ENCODE measurements around the gene CADM1.

The CADM1 gene

DNA sequence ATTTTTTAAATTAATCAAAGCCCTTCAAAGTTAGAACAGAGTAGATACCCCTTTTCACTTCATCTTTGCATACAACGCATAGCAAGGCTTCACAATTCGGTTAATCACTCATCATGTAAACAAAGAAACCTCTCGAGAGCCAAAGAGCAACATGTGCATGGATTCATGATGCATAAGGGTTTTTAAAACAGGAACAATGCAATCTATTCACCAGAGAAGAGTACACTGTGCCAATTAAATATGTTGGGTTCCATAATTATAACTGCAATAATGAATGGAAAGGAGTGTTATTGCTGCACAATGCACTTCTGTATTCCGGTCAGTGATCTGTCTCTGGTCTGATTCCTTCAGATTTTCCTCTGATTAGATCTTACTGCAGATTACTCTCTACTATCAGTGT lies 45.3 kb downstream of the CADM1 start:
- no peak overlapping the region for H3K9ac ChIP-seq (ENCODE audit: low read length)
- H3K36me3 ChIP-seq (ENCODE audit: control insufficient read depth, insufficient read depth, low read length, severe bottlenecking): no peaks in the 10 kb centered on the region
- no peak overlapping the region for H3K4me3 ChIP-seq (ENCODE audit: low read length)
- no peaks in the 10 kb centered on the region for H3K27me3 ChIP-seq (replicated peaks; ENCODE audit: control insufficient read depth, insufficient read depth, low read length)
- no peaks in the 10 kb centered on the region for H3K9me3 ChIP-seq (ENCODE audit: control insufficient read depth, low read length)
- H3K4me1 ChIP-seq (ENCODE audit: control insufficient read depth, insufficient read depth, low read length): no peaks in the 10 kb centered on the region
- no peak for DNase-seq (ENCODE audit: low read depth)

DNA sequence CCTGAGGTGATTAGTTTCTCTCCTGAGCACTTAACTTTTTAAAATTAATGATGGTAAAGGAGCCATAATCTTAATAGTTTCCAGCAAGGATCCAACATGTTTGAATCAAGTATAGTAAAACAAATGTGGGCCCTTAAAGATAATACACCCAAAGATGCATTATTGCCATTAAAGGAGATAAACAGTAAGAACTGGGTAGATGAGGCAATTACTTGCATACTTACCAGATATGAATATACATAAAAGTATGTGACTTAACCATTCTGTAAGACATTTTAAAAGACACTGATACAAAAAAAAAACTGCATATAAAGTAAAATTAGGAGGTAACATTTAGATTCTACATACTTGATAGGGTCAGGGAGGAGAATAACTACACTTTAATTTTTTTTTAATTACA lies 48.2 kb downstream of the CADM1 start:
- no peaks in the 10 kb centered on the region for H3K9me3 ChIP-seq (ENCODE audit: control insufficient read depth, low read length)
- H3K36me3 ChIP-seq (ENCODE audit: control insufficient read depth, insufficient read depth, low read length, severe bottlenecking): no peaks in the 10 kb centered on the region
- no peak for DNase-seq (ENCODE audit: low read depth)
- no peaks in the 10 kb centered on the region for H3K4me1 ChIP-seq (ENCODE audit: control insufficient read depth, insufficient read depth, low read length)
- H3K27me3 ChIP-seq (replicated peaks; ENCODE audit: control insufficient read depth, insufficient read depth, low read length): no peaks in the 10 kb centered on the region
- H3K4me3 ChIP-seq (ENCODE audit: low read length): no peak overlapping the region
- no peak overlapping the region for H3K9ac ChIP-seq (ENCODE audit: low read length)

DNA sequence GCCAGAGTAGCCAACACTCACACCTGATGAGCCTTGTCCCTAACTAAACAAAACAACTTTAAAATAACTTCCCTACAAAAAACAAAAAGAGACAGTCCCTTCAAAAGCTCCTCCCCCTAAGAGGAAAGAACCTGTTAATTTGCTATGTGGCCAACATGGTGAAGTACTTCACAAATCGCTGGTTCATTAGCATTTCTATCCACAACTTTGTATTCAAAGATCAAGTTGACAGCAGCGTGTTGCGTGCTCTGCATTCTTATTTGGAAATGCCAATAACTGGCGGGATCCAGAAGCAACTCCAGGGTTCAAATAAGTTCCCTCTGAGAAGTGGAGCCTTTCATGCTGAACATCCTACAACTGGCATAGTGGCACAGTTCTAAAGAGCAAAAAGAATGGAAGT lies 48.6 kb downstream of the CADM1 start:
- Histone ChIP-seq H3K36me3 (ENCODE audit: control insufficient read depth, insufficient read depth, low read length, severe bottlenecking) (no peaks in the 10 kb centered on the region), H3K9me3 (ENCODE audit: control insufficient read depth, low read length) (no peaks in the 10 kb centered on the region), H3K27me3 (replicated peaks; ENCODE audit: control insufficient read depth, insufficient read depth, low read length) (no peaks in the 10 kb centered on the region), H3K9ac (ENCODE audit: low read length) (no peak overlapping the region), H3K4me3 (ENCODE audit: low read length) (no peak overlapping the region), H3K4me1 (ENCODE audit: control insufficient read depth, insufficient read depth, low read length) (no peaks in the 10 kb centered on the region)
- DNase-seq (ENCODE audit: low read depth): no peak

DNA sequence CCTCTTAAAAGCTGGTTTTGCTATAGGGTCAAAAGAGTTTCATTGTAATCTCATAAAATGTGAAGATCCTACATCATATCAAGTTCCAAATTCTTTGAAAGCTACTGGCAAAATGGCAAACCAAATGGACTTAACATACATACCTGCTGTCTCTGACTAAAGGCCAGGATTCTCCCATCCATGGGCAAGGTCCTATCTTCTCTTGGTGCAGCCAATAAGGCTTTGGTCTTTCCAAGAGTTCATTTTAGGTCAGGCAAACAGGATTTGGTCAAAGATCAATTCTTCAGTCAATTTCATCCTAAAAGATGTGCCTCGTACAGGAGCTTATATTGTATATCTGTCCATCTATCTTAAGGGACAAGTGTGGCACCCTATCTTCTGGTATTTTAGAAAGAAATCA lies 49.7 kb downstream of the CADM1 start:
- Histone ChIP-seq H3K36me3 (ENCODE audit: control insufficient read depth, insufficient read depth, low read length, severe bottlenecking) (no peaks in the 10 kb centered on the region), H3K4me1 (ENCODE audit: control insufficient read depth, insufficient read depth, low read length) (no peaks in the 10 kb centered on the region), H3K4me3 (ENCODE audit: low read length) (no peak overlapping the region), H3K9ac (ENCODE audit: low read length) (no peak overlapping the region), H3K27me3 (replicated peaks; ENCODE audit: control insufficient read depth, insufficient read depth, low read length) (no peaks in the 10 kb centered on the region), H3K9me3 (ENCODE audit: control insufficient read depth, low read length) (no peaks in the 10 kb centered on the region)
- no peak for DNase-seq (ENCODE audit: low read depth)

GRCh38 chr11:115453693-115454490 lies 50.3 kb downstream of the CADM1 start:
- no peak overlapping the region for H3K4me3 ChIP-seq (ENCODE audit: low read length)
- no peaks in the 10 kb centered on the region for H3K36me3 ChIP-seq (ENCODE audit: control insufficient read depth, insufficient read depth, low read length, severe bottlenecking)
- no peaks in the 10 kb centered on the region for H3K4me1 ChIP-seq (ENCODE audit: control insufficient read depth, insufficient read depth, low read length)
- no peak for DNase-seq (ENCODE audit: low read depth)
- no peaks in the 10 kb centered on the region for H3K27me3 ChIP-seq (replicated peaks; ENCODE audit: control insufficient read depth, insufficient read depth, low read length)
- H3K9ac ChIP-seq (ENCODE audit: low read length): no peak overlapping the region
- peaks cover 4% of the 10 kb centered on the region for H3K9me3 ChIP-seq (ENCODE audit: control insufficient read depth, low read length)

DNA sequence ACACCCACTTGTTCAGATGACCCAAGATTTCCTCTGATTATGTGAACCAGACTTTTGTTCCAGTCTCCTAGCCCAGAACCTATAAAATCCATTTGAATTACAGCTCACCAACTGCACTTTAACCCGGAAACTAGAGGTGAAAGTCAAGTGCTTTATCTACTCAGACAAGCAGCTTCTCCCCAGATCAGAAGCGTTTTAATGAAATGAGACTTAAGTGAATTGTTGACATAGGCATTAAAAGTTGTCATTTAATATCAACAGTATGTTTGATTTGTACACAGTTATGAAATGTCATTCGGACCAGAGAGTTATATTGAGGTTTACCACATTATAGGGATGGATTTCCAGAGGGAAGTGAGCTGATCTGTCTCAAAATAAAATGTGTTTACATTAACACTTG lies 52.0 kb downstream of the CADM1 start:
- DNase-seq (ENCODE audit: low read depth): no peak
- Histone ChIP-seq H3K9me3 (ENCODE audit: control insufficient read depth, low read length) (peaks cover 16% of the 10 kb centered on the region), H3K9ac (ENCODE audit: low read length) (no peak overlapping the region), H3K4me1 (ENCODE audit: control insufficient read depth, insufficient read depth, low read length) (no peaks in the 10 kb centered on the region), H3K27me3 (replicated peaks; ENCODE audit: control insufficient read depth, insufficient read depth, low read length) (no peaks in the 10 kb centered on the region), H3K4me3 (ENCODE audit: low read length) (no peak overlapping the region), H3K36me3 (ENCODE audit: control insufficient read depth, insufficient read depth, low read length, severe bottlenecking) (no peaks in the 10 kb centered on the region)

GRCh38 chr11:115450519-115450918 lies 53.7 kb downstream of the CADM1 start:
- Histone ChIP-seq H3K4me1 (ENCODE audit: control insufficient read depth, insufficient read depth, low read length) (no peaks in the 10 kb centered on the region), H3K9ac (ENCODE audit: low read length) (no peak overlapping the region), H3K9me3 (ENCODE audit: control insufficient read depth, low read length) (peaks cover 25% of the 10 kb centered on the region), H3K36me3 (ENCODE audit: control insufficient read depth, insufficient read depth, low read length, severe bottlenecking) (no peaks in the 10 kb centered on the region), H3K27me3 (replicated peaks; ENCODE audit: control insufficient read depth, insufficient read depth, low read length) (no peaks in the 10 kb centered on the region), H3K4me3 (ENCODE audit: low read length) (no peak overlapping the region)
- DNase-seq (ENCODE audit: low read depth): no peak

- Histone ChIP-seq H3K9me3 (ENCODE audit: control insufficient read depth, low read length) (peaks cover 25% of the 10 kb centered on the region), H3K27me3 (replicated peaks; ENCODE audit: control insufficient read depth, insufficient read depth, low read length) (no peaks in the 10 kb centered on the region), H3K36me3 (ENCODE audit: control insufficient read depth, insufficient read depth, low read length, severe bottlenecking) (no peaks in the 10 kb centered on the region), H3K9ac (ENCODE audit: low read length) (no peak overlapping the region), H3K4me1 (ENCODE audit: control insufficient read depth, insufficient read depth, low read length) (no peaks in the 10 kb centered on the region), H3K4me3 (ENCODE audit: low read length) (no peak overlapping the region)
- DNase-seq (ENCODE audit: low read depth): no peak
These were observed 56.8 kb downstream of the CADM1 start for GRCh38 chr11:115447273-115447864.

DNA sequence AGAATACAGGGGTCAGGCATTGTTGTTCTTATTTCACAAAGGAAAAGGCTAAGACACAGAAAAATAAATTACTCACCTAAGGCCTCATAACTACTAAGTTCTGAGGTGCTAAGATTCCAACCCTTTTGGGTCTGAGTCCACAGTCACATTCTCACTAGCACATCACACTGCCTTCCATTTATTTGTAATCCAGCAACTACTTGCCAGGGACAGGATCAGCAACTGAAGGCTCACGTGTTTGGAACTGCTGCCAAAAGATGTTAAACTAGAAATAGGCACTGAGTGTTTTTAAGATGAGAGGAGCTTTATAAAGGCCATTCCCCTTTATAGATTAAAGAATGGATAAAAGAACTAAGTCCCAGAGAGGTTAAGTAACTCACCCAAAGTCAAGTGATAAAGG lies 58.0 kb downstream of the CADM1 start:
- peaks cover 25% of the 10 kb centered on the region for H3K9me3 ChIP-seq (ENCODE audit: control insufficient read depth, low read length)
- H3K4me1 ChIP-seq (ENCODE audit: control insufficient read depth, insufficient read depth, low read length): no peaks in the 10 kb centered on the region
- no peaks in the 10 kb centered on the region for H3K27me3 ChIP-seq (replicated peaks; ENCODE audit: control insufficient read depth, insufficient read depth, low read length)
- no peaks in the 10 kb centered on the region for H3K36me3 ChIP-seq (ENCODE audit: control insufficient read depth, insufficient read depth, low read length, severe bottlenecking)
- DNase-seq (ENCODE audit: low read depth): no peak
- no peak overlapping the region for H3K9ac ChIP-seq (ENCODE audit: low read length)
- no peak overlapping the region for H3K4me3 ChIP-seq (ENCODE audit: low read length)

GRCh38 chr11:115444542-115444941 lies 59.7 kb downstream of the CADM1 start:
- Histone ChIP-seq H3K27me3 (replicated peaks; ENCODE audit: control insufficient read depth, insufficient read depth, low read length) (no peaks in the 10 kb centered on the region), H3K9me3 (ENCODE audit: control insufficient read depth, low read length) (peaks cover 25% of the 10 kb centered on the region), H3K4me1 (ENCODE audit: control insufficient read depth, insufficient read depth, low read length) (no peaks in the 10 kb centered on the region), H3K4me3 (ENCODE audit: low read length) (no peak overlapping the region), H3K36me3 (ENCODE audit: control insufficient read depth, insufficient read depth, low read length, severe bottlenecking) (no peaks in the 10 kb centered on the region), H3K9ac (ENCODE audit: low read length) (no peak overlapping the region)
- DNase-seq (ENCODE audit: low read depth): no peak

- H3K4me3 ChIP-seq (ENCODE audit: low read length): no peak overlapping the region
- H3K4me1 ChIP-seq (ENCODE audit: control insufficient read depth, insufficient read depth, low read length): no peaks in the 10 kb centered on the region
- no peaks in the 10 kb centered on the region for H3K27me3 ChIP-seq (replicated peaks; ENCODE audit: control insufficient read depth, insufficient read depth, low read length)
- no peak overlapping the region for H3K9ac ChIP-seq (ENCODE audit: low read length)
- H3K9me3 ChIP-seq (ENCODE audit: control insufficient read depth, low read length): no peaks in the 10 kb centered on the region
- no peaks in the 10 kb centered on the region for H3K36me3 ChIP-seq (ENCODE audit: control insufficient read depth, insufficient read depth, low read length, severe bottlenecking)
- DNase-seq (ENCODE audit: low read depth): no peak
These were observed 64.2 kb downstream of the CADM1 start for GRCh38 chr11:115439969-115440540.

All from adipocyte (in vitro differentiated cells).